LNCaP clone FGC (cell line): ENCODE results near the gene GPAM.

Source experiments
- DNase-seq: peaks from one replicate; pipeline ENCODE4 v3.0.0-alpha.2; 2011; ENCODE audit warnings: low read depth
- H3K4me3 ChIP-seq: 2 replicates; pipeline ENCODE4 v1.5.1; 2011; ENCODE audit warnings: mild to moderate bottlenecking, low read depth, low read length, control low read depth
- TF ChIP-seq, protein P1 (sequence below): IDR thresholded peaks from 2 replicates; pipeline ENCODE4 v1.5.1; 2012; ENCODE audit warnings: mild to moderate bottlenecking; ENCODE audit not compliant: control insufficient read depth, insufficient read depth; ENCODE audit errors: extremely low read depth

Gene GPAM

DNA sequence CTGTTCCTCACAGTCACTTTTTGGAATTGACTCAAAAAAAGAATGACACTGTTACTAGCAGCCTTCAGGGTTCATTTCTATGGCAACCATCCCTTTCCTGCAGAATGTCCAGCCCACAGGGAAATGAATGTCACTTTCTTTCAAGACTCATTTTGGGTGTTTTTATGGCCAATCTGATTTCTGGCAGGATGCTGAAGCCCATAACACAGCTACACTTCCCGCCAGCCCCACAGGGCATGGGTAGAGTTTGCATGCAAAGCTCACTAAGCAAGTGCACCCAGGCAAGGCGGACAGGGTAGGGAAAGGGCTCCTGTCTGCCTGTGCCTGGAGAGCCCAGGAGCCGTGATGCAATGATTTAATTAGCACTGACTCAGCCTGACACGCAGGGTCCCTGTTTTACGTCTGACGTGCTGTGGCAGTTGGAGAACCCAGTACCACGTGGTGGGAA is 26.1 kb upstream of the GPAM start:
- TF ChIP-seq, protein P1, sequence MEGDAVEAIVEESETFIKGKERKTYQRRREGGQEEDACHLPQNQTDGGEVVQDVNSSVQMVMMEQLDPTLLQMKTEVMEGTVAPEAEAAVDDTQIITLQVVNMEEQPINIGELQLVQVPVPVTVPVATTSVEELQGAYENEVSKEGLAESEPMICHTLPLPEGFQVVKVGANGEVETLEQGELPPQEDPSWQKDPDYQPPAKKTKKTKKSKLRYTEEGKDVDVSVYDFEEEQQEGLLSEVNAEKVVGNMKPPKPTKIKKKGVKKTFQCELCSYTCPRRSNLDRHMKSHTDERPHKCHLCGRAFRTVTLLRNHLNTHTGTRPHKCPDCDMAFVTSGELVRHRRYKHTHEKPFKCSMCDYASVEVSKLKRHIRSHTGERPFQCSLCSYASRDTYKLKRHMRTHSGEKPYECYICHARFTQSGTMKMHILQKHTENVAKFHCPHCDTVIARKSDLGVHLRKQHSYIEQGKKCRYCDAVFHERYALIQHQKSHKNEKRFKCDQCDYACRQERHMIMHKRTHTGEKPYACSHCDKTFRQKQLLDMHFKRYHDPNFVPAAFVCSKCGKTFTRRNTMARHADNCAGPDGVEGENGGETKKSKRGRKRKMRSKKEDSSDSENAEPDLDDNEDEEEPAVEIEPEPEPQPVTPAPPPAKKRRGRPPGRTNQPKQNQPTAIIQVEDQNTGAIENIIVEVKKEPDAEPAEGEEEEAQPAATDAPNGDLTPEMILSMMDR: no peak
- DNase-seq: no peak
- H3K4me3 ChIP-seq: no peak overlapping the region

DNA sequence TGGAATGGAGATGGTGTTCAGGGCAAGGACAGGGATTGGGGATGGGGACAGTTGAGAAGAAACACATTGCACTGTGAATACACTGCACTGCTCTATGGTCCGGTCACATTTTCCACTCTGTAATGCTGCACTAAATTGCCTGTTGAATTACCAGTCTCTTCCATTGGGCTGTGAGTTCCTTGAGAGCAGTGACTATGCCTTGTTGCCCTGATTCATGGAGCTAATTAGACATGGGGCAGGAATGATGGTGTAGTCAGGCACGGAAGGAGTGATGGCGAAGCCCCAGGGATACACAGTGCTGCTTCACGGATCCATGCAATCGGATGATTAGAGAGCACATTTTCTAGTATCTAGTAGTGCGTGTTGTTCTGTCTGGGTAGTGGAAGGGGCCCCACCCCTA is 25.4 kb upstream of the GPAM start:
- no peak overlapping the region for H3K4me3 ChIP-seq
- TF ChIP-seq, protein P1: no peak
- no peak for DNase-seq

DNA sequence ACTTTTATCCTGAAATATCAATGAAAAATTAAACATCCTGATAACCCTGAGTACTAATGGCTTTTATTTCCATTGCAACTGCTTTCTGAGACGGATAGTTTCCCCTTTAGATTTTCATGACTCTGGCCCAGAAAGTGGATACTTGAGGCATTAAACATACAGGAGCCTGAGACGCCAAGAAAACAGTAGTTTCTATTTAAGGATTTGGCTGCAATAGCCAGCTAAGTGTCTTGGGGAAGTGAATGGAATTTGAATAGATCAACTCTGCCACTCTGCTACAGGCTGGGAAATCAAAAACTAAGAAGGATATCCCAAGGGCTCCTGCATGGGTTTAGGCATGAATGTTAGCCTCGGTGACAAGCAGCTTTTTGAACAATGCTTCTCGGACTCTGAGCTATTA is 24.7 kb upstream of the GPAM start:
- H3K4me3 ChIP-seq: no peak overlapping the region
- no peak for DNase-seq
- TF ChIP-seq, protein P1: no peak

DNA sequence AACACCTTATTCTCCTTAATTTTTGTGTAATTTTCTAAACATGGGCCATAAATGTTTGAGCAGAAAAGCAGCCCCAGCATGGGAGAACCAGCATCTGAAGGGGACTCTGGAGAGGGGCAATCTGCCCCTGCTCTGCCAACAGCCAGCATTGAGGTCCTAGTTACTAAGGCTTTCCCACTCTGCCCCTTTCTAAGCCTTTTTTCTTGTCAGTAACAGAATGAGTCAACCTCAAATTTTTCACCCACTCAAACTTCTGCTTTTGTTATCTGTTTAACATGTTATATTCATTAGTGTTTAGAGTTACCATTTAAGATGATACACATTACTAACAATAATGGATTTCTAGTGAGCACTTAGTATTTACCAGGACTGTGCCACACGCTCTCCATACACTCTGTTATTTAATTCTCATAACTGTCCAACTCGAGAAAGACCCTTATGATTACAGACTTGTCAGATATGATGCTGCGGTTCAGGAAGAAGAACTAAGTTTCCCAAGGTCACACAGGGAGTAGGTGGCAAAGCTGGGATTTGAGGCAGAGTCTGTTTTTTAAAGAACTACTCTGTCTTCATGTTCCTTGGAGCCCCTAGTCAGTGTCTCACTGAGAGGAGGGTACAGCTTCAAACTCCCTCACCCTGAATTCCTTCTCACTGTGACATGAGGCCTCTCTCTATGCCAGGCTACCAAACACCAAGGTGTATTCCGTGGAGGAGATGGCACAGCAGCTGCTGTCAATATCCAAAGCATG is 19.9 kb upstream of the GPAM start:
- no peak overlapping the region for H3K4me3 ChIP-seq
- TF ChIP-seq, protein P1: no peak
- DNase-seq: no peak

DNA sequence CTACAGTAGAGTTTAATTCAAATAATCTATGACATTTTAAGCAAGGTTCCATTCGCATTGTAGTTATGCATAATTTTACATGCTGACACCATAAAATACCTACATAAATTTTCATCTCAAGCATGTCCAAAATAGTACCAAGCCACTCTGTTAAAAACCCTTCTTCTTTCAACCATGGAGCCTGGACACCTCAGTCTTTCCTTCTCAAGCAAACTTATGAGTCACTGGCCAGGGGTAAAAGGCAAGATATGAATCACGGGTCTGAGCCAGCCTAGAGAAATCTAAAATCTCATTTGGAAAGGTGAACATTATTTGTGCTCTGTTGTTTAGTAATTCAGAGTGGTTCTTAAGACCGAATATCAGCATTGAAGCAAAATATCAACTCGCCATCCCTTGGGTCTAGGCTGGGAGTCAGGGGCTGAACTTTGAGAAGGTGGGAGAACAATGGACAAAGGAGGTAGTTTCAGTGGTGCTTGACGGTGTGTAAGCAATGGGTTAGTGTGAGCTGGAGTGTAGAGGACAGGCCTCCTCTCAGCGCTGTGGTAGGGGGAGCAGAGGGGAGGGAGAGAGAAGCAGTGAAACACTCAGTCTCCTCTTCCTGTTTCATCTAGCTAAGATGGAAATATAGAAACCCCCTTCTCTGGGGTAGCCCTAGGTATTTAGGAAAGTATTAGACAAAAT is 19.1 kb upstream of the GPAM start:
- no peak overlapping the region for H3K4me3 ChIP-seq
- DNase-seq: no peak
- TF ChIP-seq, protein P1: no peak

DNA sequence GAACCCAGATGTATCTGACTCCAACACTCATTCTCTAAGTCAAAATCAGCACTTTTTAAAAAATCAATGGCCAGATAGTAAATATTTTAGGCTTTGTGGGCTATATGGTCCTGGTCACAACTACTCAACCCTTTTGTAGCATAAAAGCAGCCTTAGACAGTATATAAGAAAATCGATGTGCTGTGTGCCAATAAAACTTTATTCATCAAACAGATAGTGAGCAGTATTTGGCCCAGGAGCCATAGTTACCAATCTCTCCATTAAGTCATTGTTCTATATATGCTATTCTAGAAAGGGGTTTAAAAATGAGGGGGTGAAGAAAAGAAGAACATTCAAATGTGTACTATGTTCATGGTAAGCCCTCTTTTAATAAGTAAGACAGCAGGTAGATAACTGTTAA is 18.5 kb upstream of the GPAM start:
- H3K4me3 ChIP-seq: no peak overlapping the region
- DNase-seq: no peak
- TF ChIP-seq, protein P1: no peak
